ENCODE measurements around the gene ENPEP. TPM values are rescaled to one million over a fixed set of nuclear protein-coding genes. Genes with fewer than 3 reads are reported as not detected.

ENPEP gene
- total RNA-seq, 1 experiment from 2014 or later, result not detected

GRCh38 chr4:110508827-110509710 lies 33.1 kb downstream of the ENPEP start:
- ChIA-PET POLR2A (ENCODE audit: unreplicated experiment) (no interaction called here), CTCF (interaction anchor here (0.7 to 1.2 kb wide), 2 partner anchors 165 to 179 kb away, joined by 3 to 9 read pairs; no protein-coding TSS in a partner anchor)
- Histone ChIP-seq H3K4me1 (ENCODE audit: insufficient read depth, low read length) (no peaks in the 10 kb centered on the region), H4K20me1 (ENCODE audit: low read length) (no peaks in the 10 kb centered on the region), H3K4me2 (ENCODE audit: low read length) (no peak overlapping the region), H3K9ac (ENCODE audit: low read length) (no peak overlapping the region), H3K36me3 (ENCODE audit: low read depth, low read length) (no peaks in the 10 kb centered on the region), H3F3A (ENCODE audit: low read length, unreplicated experiment) (no peaks in the 10 kb centered on the region), H3K27ac (ENCODE audit: low read length) (no peak overlapping the region), H3K27me3 (ENCODE audit: low read length) (no peaks in the 10 kb centered on the region), H2AFZ (ENCODE audit: low read length) (no peak overlapping the region), H3K9me3 (ENCODE audit: low read length) (no peaks in the 10 kb centered on the region), H3K9me2 (replicated peaks; ENCODE audit: low read length) (no peaks in the 10 kb centered on the region), H3K79me2 (ENCODE audit: low read length) (no peaks in the 10 kb centered on the region), H3K4me3 (ENCODE audit: low read length) (no peak overlapping the region)
- no TSS peak for BruUV-seq (replicated peaks)
- TF ChIP-seq, protein P1, sequence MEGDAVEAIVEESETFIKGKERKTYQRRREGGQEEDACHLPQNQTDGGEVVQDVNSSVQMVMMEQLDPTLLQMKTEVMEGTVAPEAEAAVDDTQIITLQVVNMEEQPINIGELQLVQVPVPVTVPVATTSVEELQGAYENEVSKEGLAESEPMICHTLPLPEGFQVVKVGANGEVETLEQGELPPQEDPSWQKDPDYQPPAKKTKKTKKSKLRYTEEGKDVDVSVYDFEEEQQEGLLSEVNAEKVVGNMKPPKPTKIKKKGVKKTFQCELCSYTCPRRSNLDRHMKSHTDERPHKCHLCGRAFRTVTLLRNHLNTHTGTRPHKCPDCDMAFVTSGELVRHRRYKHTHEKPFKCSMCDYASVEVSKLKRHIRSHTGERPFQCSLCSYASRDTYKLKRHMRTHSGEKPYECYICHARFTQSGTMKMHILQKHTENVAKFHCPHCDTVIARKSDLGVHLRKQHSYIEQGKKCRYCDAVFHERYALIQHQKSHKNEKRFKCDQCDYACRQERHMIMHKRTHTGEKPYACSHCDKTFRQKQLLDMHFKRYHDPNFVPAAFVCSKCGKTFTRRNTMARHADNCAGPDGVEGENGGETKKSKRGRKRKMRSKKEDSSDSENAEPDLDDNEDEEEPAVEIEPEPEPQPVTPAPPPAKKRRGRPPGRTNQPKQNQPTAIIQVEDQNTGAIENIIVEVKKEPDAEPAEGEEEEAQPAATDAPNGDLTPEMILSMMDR (conservative IDR thresholded peaks at IDR 0.05; ENCODE audit: low read depth, low read length), result peak; percentile 55
- TF ChIP-seq EZH2 (IDR thresholded peaks at IDR 0.05; ENCODE audit: low read length, unreplicated experiment) (no peak), EZH2phosphoT487 (IDR thresholded peaks at IDR 0.05; ENCODE audit: borderline replicate concordance, low read length) (no peak)
- ATAC-seq (peak; percentile 45), DNase-seq (peak; percentile 48)
- intact Hi-C loops (cut with micrococcal nuclease), result loop anchor here (1.0 kb wide), 2 partner anchors 165 to 511 kb away; no protein-coding TSS in a partner anchor

- no peak overlapping the region for H3K4me2 ChIP-seq (ENCODE audit: low read length)
- no peaks in the 10 kb centered on the region for H3K27me3 ChIP-seq (ENCODE audit: low read length)
- H4K20me1 ChIP-seq (ENCODE audit: low read length), result no peaks in the 10 kb centered on the region
- TF ChIP-seq EZH2phosphoT487 (IDR thresholded peaks at IDR 0.05; ENCODE audit: borderline replicate concordance, low read length) (no peak), EZH2 (IDR thresholded peaks at IDR 0.05; ENCODE audit: low read length, unreplicated experiment) (no peak)
- TF ChIP-seq, protein P1 (conservative IDR thresholded peaks at IDR 0.05; ENCODE audit: low read depth, low read length), result no peak
- ATAC-seq, result no peak
- H3K9me3 ChIP-seq (ENCODE audit: low read length), result no peaks in the 10 kb centered on the region
- H3K9ac ChIP-seq (ENCODE audit: low read length), result no peak overlapping the region
- H2AFZ ChIP-seq (ENCODE audit: low read length), result no peak overlapping the region
- H3K27ac ChIP-seq (ENCODE audit: low read length), result no peak overlapping the region
- no TSS peak for BruUV-seq (replicated peaks)
- H3K36me3 ChIP-seq (ENCODE audit: low read depth, low read length), result no peaks in the 10 kb centered on the region
- no peak for DNase-seq
- CTCF ChIA-PET, result interaction anchor here (0.6 to 2.1 kb wide), 3 partner anchors 166 to 512 kb away, joined by 3 to 8 read pairs (median 4); no protein-coding TSS in a partner anchor
- H3F3A ChIP-seq (ENCODE audit: low read length, unreplicated experiment), result no peaks in the 10 kb centered on the region
- H3K4me1 ChIP-seq (ENCODE audit: insufficient read depth, low read length), result no peaks in the 10 kb centered on the region
- no peaks in the 10 kb centered on the region for H3K9me2 ChIP-seq (replicated peaks; ENCODE audit: low read length)
- H3K79me2 ChIP-seq (ENCODE audit: low read length), result no peaks in the 10 kb centered on the region
- POLR2A ChIA-PET (ENCODE audit: unreplicated experiment), result no interaction called here
- no peak overlapping the region for H3K4me3 ChIP-seq (ENCODE audit: low read length)
- intact Hi-C loops (cut with micrococcal nuclease), result loop anchor here (10.0 kb wide), 1 partner anchor 195 kb away; no protein-coding TSS in a partner anchor
These were observed 34.3 kb downstream of the ENPEP start for GRCh38 chr4:110510277-110510676.

All from PC-3 (cell line).